ENCODE measurements around the gene SEC14L3. TPM values are rescaled to one million over a fixed set of nuclear protein-coding genes. Genes with fewer than 3 reads are reported as not detected.

Gene SEC14L3
- total RNA-seq, 1 donor from 2014 or later: 1.8 TPM

GRCh38 chr22:30479981-30480380 is 8.2 kb upstream of the SEC14L3 start:
- TF ChIP-seq CTCF (IDR thresholded peaks at IDR 0.05): no peak

GRCh38 chr22:30474683-30475424 is 3.0 kb upstream of the SEC14L3 start:
- Histone ChIP-seq H3K27ac (no peak overlapping the region), H3K4me1 (no peaks in the 10 kb centered on the region), H3K4me3 (no peak overlapping the region), H3K36me3 (no peaks in the 10 kb centered on the region), H3K9me3 (no peaks in the 10 kb centered on the region), H3K27me3 (ENCODE audit: low read depth) (peaks cover 17% of the 10 kb centered on the region)
- DNase-seq (no peak), ATAC-seq (peak; percentile 77 to 84)
- intact Hi-C loops (cut with DNase I): no loop called here
- TF ChIP-seq CTCF (IDR thresholded peaks at IDR 0.05): no peak

More at GRCh38 chr22:30479981-30480380, 8.2 kb upstream of the SEC14L3 start:
- Histone ChIP-seq H3K36me3 (no peaks in the 10 kb centered on the region), H3K9me3 (no peaks in the 10 kb centered on the region), H3K27me3 (ENCODE audit: low read depth) (no peaks in the 10 kb centered on the region), H3K4me1 (no peaks in the 10 kb centered on the region), H3K4me3 (no peak overlapping the region), H3K27ac (no peak overlapping the region)
- DNase-seq: no peak
- intact Hi-C loops (cut with DNase I): no loop called here
- ATAC-seq: no peak

GRCh38 chr22:30474121-30474520 is 2.3 kb upstream of the SEC14L3 start:
- TF ChIP-seq CTCF (IDR thresholded peaks at IDR 0.05): no peak
- intact Hi-C loops (cut with DNase I): no loop called here
- DNase-seq: no peak

GRCh38 chr22:30472994-30473720 is 1.3 kb upstream of the SEC14L3 start:
- Histone ChIP-seq H3K4me1 (no peaks in the 10 kb centered on the region), H3K27me3 (ENCODE audit: low read depth) (peaks cover 17% of the 10 kb centered on the region), H3K9me3 (no peaks in the 10 kb centered on the region), H3K36me3 (no peaks in the 10 kb centered on the region), H3K27ac (no peak overlapping the region), H3K4me3 (no peak overlapping the region)
- DNase-seq: no peak
- peak; percentile 54 to 68 for ATAC-seq
- intact Hi-C loops (cut with DNase I): no loop called here
- TF ChIP-seq CTCF (IDR thresholded peaks at IDR 0.05): no peak

More at GRCh38 chr22:30474121-30474520, 2.3 kb upstream of the SEC14L3 start:
- no peaks in the 10 kb centered on the region for H3K4me1 ChIP-seq
- no peak overlapping the region for H3K4me3 ChIP-seq
- no peak overlapping the region for H3K27ac ChIP-seq
- peaks cover 17% of the 10 kb centered on the region for H3K27me3 ChIP-seq (ENCODE audit: low read depth)
- H3K36me3 ChIP-seq: no peaks in the 10 kb centered on the region
- H3K9me3 ChIP-seq: no peaks in the 10 kb centered on the region
- no peak for ATAC-seq

- Histone ChIP-seq H3K27me3 (ENCODE audit: low read depth) (peaks cover 17% of the 10 kb centered on the region), H3K9me3 (no peaks in the 10 kb centered on the region), H3K4me3 (no peak overlapping the region), H3K27ac (no peak overlapping the region), H3K4me1 (no peaks in the 10 kb centered on the region), H3K36me3 (no peaks in the 10 kb centered on the region)
- ATAC-seq (no peak), DNase-seq (no peak)
- intact Hi-C loops (cut with DNase I): no loop called here
- no peak for TF ChIP-seq CTCF (IDR thresholded peaks at IDR 0.05)
Measured at GRCh38 chr22:30470655-30471054, 1.2 kb downstream of the SEC14L3 start.
